Gastroesophageal sphincter (tissue), 4 donors: Measurements from ENCODE around the gene CYSTM1. TPM values are rescaled to one million over a fixed set of nuclear protein-coding genes. Genes with fewer than 3 reads are reported as not detected.
A peak's percentile ranks its signal among the peaks of the same experiment; 100 is the strongest.

Experiments
- ATAC-seq: fragments of 150-250 bp; one replicate; pipeline ENCODE4 v1.9.1; 2016; ENCODE audit warnings: mild to moderate bottlenecking, moderate library complexity
- H3K27ac ChIP-seq, 4 donors: fragments of 200-600 bp; sonication (generic) in 3 of 4; 1 replicate in 3 of 4; 2 replicates in 1 of 4; pipeline ENCODE4 v1.5.1; 2016 to 2019
- H3K27me3 ChIP-seq: fragments of 200-600 bp; sonication (generic); one replicate; pipeline ENCODE4 v1.5.1; 2019
- H3K36me3 ChIP-seq, 2 donors: fragments of 200-600 bp; sonication (generic); one replicate each; pipeline ENCODE4 v1.5.1; 2019; ENCODE audit warnings: control low read depth in 1 of 2
- H3K4me1 ChIP-seq, 3 donors: fragments of 200-600 bp; sonication (generic); 1 replicate in 2 of 3; 2 replicates in 1 of 3; pipeline ENCODE4 v1.5.1; 2016 to 2019; ENCODE audit warnings: control low read depth in 2 of 3
- H3K4me3 ChIP-seq, 2 donors: fragments of 200-600 bp; sonication (generic); one replicate each; pipeline ENCODE4 v1.5.1; 2019; ENCODE audit warnings: mild to moderate bottlenecking in 1 of 2, moderate library complexity in 1 of 2
- H3K9me3 ChIP-seq, 3 donors: fragments of 200-600 bp; sonication (generic); one replicate each; pipeline ENCODE4 v1.5.1; 2017 to 2019; ENCODE audit warnings: control low read depth in 2 of 3
- CTCF ChIP-seq, 4 experiments: fragments of 200-600 bp in 2 of 4; fragments of 450-650 bp in 2 of 4; sonication (generic) in 1 of 4; IDR thresholded peaks; one replicate each; pipeline ENCODE4 v1.5.1; 2017 to 2019; ENCODE audit warnings: antibody characterized with exemption in 4 of 4, mild to moderate bottlenecking in 2 of 4, moderate library complexity in 2 of 4
- EP300 ChIP-seq: sonication (generic); formaldehyde crosslinking; IDR thresholded peaks from one replicate; pipeline ENCODE4 v1.6.1; 2017; ENCODE audit warnings: antibody characterized with exemption, mild to moderate bottlenecking
- POLR2A ChIP-seq, 2 donors: fragments of 450-650 bp; IDR thresholded peaks; one replicate each; pipeline ENCODE4 v1.6.1; 2017; ENCODE audit warnings: antibody characterized with exemption in 2 of 2, mild to moderate bottlenecking in 2 of 2, moderate library complexity in 1 of 2
- POLR2AphosphoS5 ChIP-seq: sonication (generic); formaldehyde crosslinking; IDR thresholded peaks from one replicate; pipeline ENCODE4 v1.6.1; 2017; ENCODE audit warnings: antibody characterized with exemption
- WGBS, 2 donors: methylation state at CpG; one replicate each; pipeline ENCODE4 v1.1.5; 2018; ENCODE audit warnings: low coverage in 1 of 2; 5-methylcytosine and 5-hydroxymethylcytosine counted together
- total RNA-seq, 4 donors: library from RNA; depleted of rRNA; stranded (reverse); fragments of >200 nt; gene quantifications; one replicate each; pipeline ENCODE4 v1.1.0, GENCODE V29; 2016

Gene CYSTM1
- 100 to 1,000 TPM in 1 of 4 donors, 10 to 100 TPM in 3; 41.6 to 102 (median 62.3) TPM for total RNA-seq

- H3K4me1 ChIP-seq = peaks cover 4 to 50% (median 16%) of the 10 kb centered on the region in 3 donors
- ATAC-seq = peak; percentile 92
- TF ChIP-seq POLR2A (IDR thresholded peaks at IDR 0.05) (peak; percentile 78 to 81), EP300 (no peak), POLR2AphosphoS5 (peak; percentile 88)
- no peaks in the 10 kb centered on the region for H3K27me3 ChIP-seq
- WGBS, 2 donors = 7 to 29% methylated on average over 1 to 2 of the region's 61 CpGs
- H3K27ac ChIP-seq = peak within 1 kb of the TSS; percentile 91 to 100 (median 96)
- no peaks in the 10 kb centered on the region for H3K36me3 ChIP-seq
- H3K4me3 ChIP-seq = peak within 1 kb of the TSS; percentile 80 to 100
- H3K9me3 ChIP-seq = no peaks in the 10 kb centered on the region
Observed at GRCh38 chr5:140174465-140175366, at the start of gene CYSTM1. TSS of gene CYSTM1 (plus strand) at chr5:140175188. CDS start at chr5:140194466, 19,278 bp downstream.

GRCh38 chr5:140125637-140126036, 49.4 kb upstream of the CYSTM1 start, which contains the start of gene IGIP:
TSS of gene IGIP (plus strand) at chr5:140125937. CDS start at chr5:140128477, 2,540 bp downstream.
- H3K27ac ChIP-seq = no peak within 1 kb of the TSS
- no peaks in the 10 kb centered on the region for H3K9me3 ChIP-seq
- no peak for ATAC-seq
- WGBS, 2 donors = 92 to 96% methylated on average over 4 of the region's 4 CpGs
- peaks cover 3 to 44% (median 5%) of the 10 kb centered on the region in 3 donors for H3K4me1 ChIP-seq
- TF ChIP-seq CTCF (IDR thresholded peaks at IDR 0.05) = no peak
- no peak for TF ChIP-seq POLR2A (IDR thresholded peaks at IDR 0.05)
- TF ChIP-seq EP300 = no peak
- TF ChIP-seq POLR2AphosphoS5 = no peak
- H3K4me3 ChIP-seq = no peak within 1 kb of the TSS
- no peaks in the 10 kb centered on the region for H3K27me3 ChIP-seq
- H3K36me3 ChIP-seq = no peaks in the 10 kb centered on the region

GRCh38 chr5:140126315-140127012, 48.5 kb upstream of the CYSTM1 start:
- Histone ChIP-seq H3K27ac (no peak overlapping the region), H3K27me3 (no peaks in the 10 kb centered on the region), H3K4me1 (peaks cover 3 to 40% (median 5%) of the 10 kb centered on the region in 3 donors), H3K9me3 (no peaks in the 10 kb centered on the region), H3K36me3 (no peaks in the 10 kb centered on the region), H3K4me3 (no peak overlapping the region)
- no peak for ATAC-seq
- 90 to 93% methylated on average over 6 of the region's 6 CpGs for WGBS, 2 donors
- TF ChIP-seq EP300 (no peak), POLR2AphosphoS5 (no peak), POLR2A (IDR thresholded peaks at IDR 0.05) (no peak), CTCF (IDR thresholded peaks at IDR 0.05) (no peak)

- peaks cover 5 to 37% (median 8%) of the 10 kb centered on the region in 3 donors for H3K4me1 ChIP-seq
- no peak for ATAC-seq
- no peak overlapping the region for H3K4me3 ChIP-seq
- H3K27me3 ChIP-seq = no peaks in the 10 kb centered on the region
- WGBS, 2 donors = 87 to 93% methylated on average over 5 of the region's 5 CpGs
- H3K36me3 ChIP-seq = no peaks in the 10 kb centered on the region
- no peak overlapping the region for H3K27ac ChIP-seq
- TF ChIP-seq POLR2A (IDR thresholded peaks at IDR 0.05) = no peak
- TF ChIP-seq POLR2AphosphoS5 = no peak
- TF ChIP-seq EP300 = no peak
- no peak for TF ChIP-seq CTCF (IDR thresholded peaks at IDR 0.05)
- no peaks in the 10 kb centered on the region for H3K9me3 ChIP-seq
Observed at GRCh38 chr5:140128376-140128775, 46.6 kb upstream of the CYSTM1 start.
